OCI-LY7 (cell line): Measurements from ENCODE around the gene RAPGEF5. TPM values are rescaled to one million over a fixed set of nuclear protein-coding genes. Genes with fewer than 3 reads are reported as not detected.
A peak's percentile ranks its signal among the peaks of the same experiment; 100 is the strongest.

Experiments used
- BruUV-seq: library from RNA; stranded (reverse); fragments of 400-500 nt; replicated peaks from 2 replicates; lab custom pipeline; 2021; lab: Mats Ljungman, UMichigan
- CTCF ChIA-PET: fragments of 300-600 bp; sonication (Branson Sonifier 250); formaldehyde crosslinking; loops from one replicate; lab custom pipeline; 2022; ENCODE audit warnings: antibody characterized with exemption; ENCODE audit not compliant: unreplicated experiment; lab: Charles Lee
- POLR2A ChIA-PET: fragments of 300-600 bp; sonication (Branson Sonifier 250); formaldehyde crosslinking; loops from one replicate; lab custom pipeline; 2022; ENCODE audit warnings: antibody characterized with exemption; lab: Charles Lee
- DNase-seq: peaks from one replicate; pipeline ENCODE4 v3.0.0-alpha.2; 2015; ENCODE audit warnings: low spot score
- H2AFZ ChIP-seq: fragments of 200-600 bp; sonication (generic), shearing (Covaris generic); 2 replicates; pipeline ENCODE4 v1.6.1; 2014; ENCODE audit warnings: mild to moderate bottlenecking, antibody characterized with exemption, low read length, moderate library complexity
- H3K27ac ChIP-seq: fragments of 200-600 bp; sonication (generic); 2 replicates; pipeline ENCODE4 v1.5.1; 2014; ENCODE audit warnings: mixed run types, low read depth, mild to moderate bottlenecking, moderate library complexity, low read length, inconsistent platforms; ENCODE audit not compliant: poor library complexity, severe bottlenecking
- H3K36me3 ChIP-seq: fragments of 200-600 bp; sonication (generic); 2 replicates; pipeline ENCODE4 v1.6.1; 2014; ENCODE audit warnings: mild to moderate bottlenecking, antibody characterized with exemption, low read length, moderate library complexity, mixed read lengths; ENCODE audit not compliant: insufficient read depth
- H3K4me1 ChIP-seq: fragments of 200-600 bp; sonication (generic); 2 replicates; pipeline ENCODE4 v1.5.1; 2014; ENCODE audit warnings: mild to moderate bottlenecking, low read length; ENCODE audit not compliant: insufficient read depth, poor library complexity, severe bottlenecking
- H3K4me2 ChIP-seq: fragments of 200-600 bp; sonication (generic); 2 replicates; pipeline ENCODE4 v1.6.1; 2014; ENCODE audit warnings: mild to moderate bottlenecking, low read length
- H3K4me3 ChIP-seq: fragments of 200-600 bp; sonication (generic); 2 replicates; pipeline ENCODE4 v1.5.1; 2014; ENCODE audit warnings: mild to moderate bottlenecking, low read depth, low read length; ENCODE audit not compliant: poor library complexity, severe bottlenecking
- H3K79me2 ChIP-seq: fragments of 200-600 bp; sonication (generic); 2 replicates; pipeline ENCODE4 v1.6.1; 2016; ENCODE audit warnings: low read depth, mild to moderate bottlenecking, low read length, moderate library complexity, mixed read lengths; ENCODE audit not compliant: insufficient read depth
- H3K9me2 ChIP-seq: fragments of 200-600 bp; sonication (generic); 2 replicates; pipeline ENCODE4 v1.6.1; 2016; ENCODE audit warnings: mild to moderate bottlenecking, low read length, mixed read lengths; ENCODE audit not compliant: insufficient read depth
- H3K9me3 ChIP-seq: fragments of 200-600 bp; sonication (generic); 2 replicates; pipeline ENCODE4 v1.6.1; 2014; ENCODE audit warnings: mild to moderate bottlenecking, mixed run types, low read length, mixed read lengths
- H4K20me1 ChIP-seq: fragments of 200-600 bp; sonication (generic); 2 replicates; pipeline ENCODE4 v1.6.1; 2014; ENCODE audit warnings: mild to moderate bottlenecking, antibody characterized with exemption, low read length, moderate library complexity, mixed read lengths; ENCODE audit not compliant: insufficient read depth
- EZH2phosphoT487 ChIP-seq: fragments of 200-600 bp; sonication (generic); IDR thresholded peaks from 2 replicates; pipeline ENCODE4 v1.6.1; 2018; ENCODE audit warnings: low read depth, borderline replicate concordance, mild to moderate bottlenecking, mixed run types, antibody characterized with exemption, low read length, moderate library complexity, mixed read lengths
- intact Hi-C: fragments of 100-400 bp; cut with micrococcal nuclease; formaldehyde crosslinking; loops from one replicate; pipeline ENCODE4 v1.10.0; 2022; ENCODE audit not compliant: unreplicated experiment
- small RNA-seq: library from RNA; depleted of rRNA; stranded (forward); fragments of <200 nt; gene quantifications from one replicate; pipeline ENCODE3, GENCODE V24; 2014
- total RNA-seq, 2 experiments: library from RNA; depleted of rRNA in 1 of 2; stranded (reverse); fragments of >200 nt in 1 of 2; shearing (Covaris generic) in 1 of 2; gene quantifications; 2 replicates each; pipeline ENCODE4 v1.2.3, GENCODE V29; 2014 to 2022
- TF ChIP-seq, protein P1 (sequence below): fragments of 200-600 bp; sonication (generic); conservative IDR thresholded peaks from 2 replicates; pipeline ENCODE4 v1.5.1; 2014; ENCODE audit warnings: mild to moderate bottlenecking, antibody characterized with exemption, low read length, moderate library complexity, mixed read lengths

RAPGEF5 gene
- total RNA-seq, 2 experiments from 2014 or later = 114 to 115 TPM

DNA sequence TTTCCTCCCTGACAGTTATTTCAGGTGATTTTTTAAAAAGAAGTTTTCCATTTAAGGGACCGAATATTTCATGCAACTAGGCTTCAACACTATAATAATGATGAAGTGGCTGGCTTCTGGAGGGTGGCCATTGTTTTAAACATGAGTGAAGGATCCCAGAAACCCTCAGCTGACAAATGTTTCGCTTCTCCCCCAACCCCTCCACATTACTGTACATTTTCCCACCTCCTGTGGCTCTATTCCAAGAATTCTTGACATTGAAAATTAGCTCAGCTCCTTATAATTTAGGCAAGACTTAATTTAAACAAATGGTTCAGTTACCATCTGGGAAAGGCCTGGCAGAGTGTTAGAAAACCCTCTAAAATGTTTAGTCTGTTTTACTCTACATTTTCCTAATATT, 281.4 kb downstream of the RAPGEF5 start:
- no TSS peak for BruUV-seq
- CTCF ChIA-PET = no interaction called here
- H3K4me2 ChIP-seq = no peak overlapping the region

DNA sequence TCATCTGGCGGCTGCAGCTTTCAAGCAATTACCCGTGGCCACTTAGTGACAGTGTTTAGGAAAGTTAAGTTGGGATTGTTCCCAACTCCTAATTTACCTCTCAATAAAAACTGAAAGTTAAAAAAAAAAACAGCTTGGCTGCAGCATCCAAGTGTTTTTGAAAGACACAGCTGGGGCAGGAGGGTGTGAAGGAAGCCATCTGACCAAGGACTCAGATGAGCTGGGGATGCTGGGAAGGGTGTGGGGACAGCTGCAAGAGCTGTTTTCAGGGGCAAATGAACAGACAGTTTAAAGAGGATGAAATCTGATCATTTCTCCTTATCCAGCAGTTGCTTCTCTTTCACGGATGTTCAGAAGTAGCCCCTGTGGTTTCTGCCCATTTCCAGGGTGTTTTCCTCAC, 282.1 kb downstream of the RAPGEF5 start:
- no peaks in the 10 kb centered on the region for H4K20me1 ChIP-seq
- no peaks in the 10 kb centered on the region for H3K9me2 ChIP-seq
- H3K9me3 ChIP-seq = no peaks in the 10 kb centered on the region
- ChIA-PET CTCF (no interaction called here), POLR2A (interaction anchor here (0.5 to 1.5 kb wide), 2 partner anchors 10 to 903 kb away, joined by 3 read pairs; no protein-coding TSS in a partner anchor)
- H2AFZ ChIP-seq = no peak overlapping the region
- no peaks in the 10 kb centered on the region for H3K79me2 ChIP-seq
- no peaks in the 10 kb centered on the region for H3K4me1 ChIP-seq
- no peak overlapping the region for H3K4me3 ChIP-seq
- no peak for TF ChIP-seq EZH2phosphoT487
- TF ChIP-seq, protein P1, sequence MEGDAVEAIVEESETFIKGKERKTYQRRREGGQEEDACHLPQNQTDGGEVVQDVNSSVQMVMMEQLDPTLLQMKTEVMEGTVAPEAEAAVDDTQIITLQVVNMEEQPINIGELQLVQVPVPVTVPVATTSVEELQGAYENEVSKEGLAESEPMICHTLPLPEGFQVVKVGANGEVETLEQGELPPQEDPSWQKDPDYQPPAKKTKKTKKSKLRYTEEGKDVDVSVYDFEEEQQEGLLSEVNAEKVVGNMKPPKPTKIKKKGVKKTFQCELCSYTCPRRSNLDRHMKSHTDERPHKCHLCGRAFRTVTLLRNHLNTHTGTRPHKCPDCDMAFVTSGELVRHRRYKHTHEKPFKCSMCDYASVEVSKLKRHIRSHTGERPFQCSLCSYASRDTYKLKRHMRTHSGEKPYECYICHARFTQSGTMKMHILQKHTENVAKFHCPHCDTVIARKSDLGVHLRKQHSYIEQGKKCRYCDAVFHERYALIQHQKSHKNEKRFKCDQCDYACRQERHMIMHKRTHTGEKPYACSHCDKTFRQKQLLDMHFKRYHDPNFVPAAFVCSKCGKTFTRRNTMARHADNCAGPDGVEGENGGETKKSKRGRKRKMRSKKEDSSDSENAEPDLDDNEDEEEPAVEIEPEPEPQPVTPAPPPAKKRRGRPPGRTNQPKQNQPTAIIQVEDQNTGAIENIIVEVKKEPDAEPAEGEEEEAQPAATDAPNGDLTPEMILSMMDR = no peak
- no peaks in the 10 kb centered on the region for H3K36me3 ChIP-seq
- BruUV-seq = no TSS peak
- no peak overlapping the region for H3K4me2 ChIP-seq
- no peak overlapping the region for H3K27ac ChIP-seq
- intact Hi-C loops = no loop called here
- DNase-seq = no peak

More for the DNA sequence above, 281.4 kb downstream of the RAPGEF5 start:
- intact Hi-C loops = no loop called here
- Histone ChIP-seq H3K27ac (no peak overlapping the region), H3K4me3 (no peak overlapping the region), H3K9me2 (no peaks in the 10 kb centered on the region), H4K20me1 (no peaks in the 10 kb centered on the region), H3K36me3 (no peaks in the 10 kb centered on the region), H3K9me3 (no peaks in the 10 kb centered on the region), H2AFZ (no peak overlapping the region), H3K79me2 (no peaks in the 10 kb centered on the region), H3K4me1 (no peaks in the 10 kb centered on the region)
- no peak for TF ChIP-seq EZH2phosphoT487
- TF ChIP-seq, protein P1 = no peak
- DNase-seq = no peak
- POLR2A ChIA-PET = interaction anchor here (0.5 to 0.7 kb wide), 3 partner anchors 140 to 1763 kb away, joined by 3 read pairs; no protein-coding TSS in a partner anchor

Small RNA genes lying within 50 kb of the gene (small RNA-seq; reads per million reads assigned to genes)
- gene RNA5SP227 = 5.5 reads per million, percentile 92 among the genes with 10 or more reads in this experiment

Other genes starting within 250 kb of the RAPGEF5 start
- 0.36 and 0.69 TPM in 2 replicates for gene STEAP1B, start 143.0 kb upstream of the RAPGEF5 start, total RNA-seq (2014; rRNA removed; shearing (Covaris generic))
- gene STEAP1B, start 143.0 kb upstream of the RAPGEF5 start, total RNA-seq (2022) = 1.1 and 2.1 TPM in 2 replicates